ENCODE measurements around the gene ACOT11. TPM values are rescaled to one million over a fixed set of nuclear protein-coding genes. Genes with fewer than 3 reads are reported as not detected.

Gene ACOT11
- total and polyA plus RNA-seq, 2 experiments from 2014 or later = 23.8 to 33.4 TPM

DNA sequence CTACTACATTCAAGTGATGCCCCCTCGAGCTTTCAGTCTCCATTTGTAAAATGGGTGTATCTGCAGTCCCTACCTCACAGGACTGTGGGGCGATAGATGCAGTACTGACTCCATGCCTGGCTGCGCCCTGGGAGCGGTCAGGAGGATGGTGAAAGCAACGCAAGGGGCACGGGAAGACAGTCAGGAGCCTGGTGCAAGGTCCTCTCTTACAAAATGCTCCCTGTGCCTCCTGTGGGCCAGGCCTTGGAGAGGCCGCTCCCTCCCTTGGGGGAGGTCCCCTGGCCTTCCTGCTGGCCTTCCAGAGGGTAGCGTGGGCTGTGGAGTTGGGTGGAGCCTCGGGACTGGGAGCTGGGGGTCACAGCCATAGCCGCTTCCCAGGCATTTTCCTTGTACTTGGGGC lies 53.7 kb downstream of the ACOT11 start:
- Histone ChIP-seq H3K4me1 (ENCODE audit: low read depth) (no peaks in the 10 kb centered on the region), H3K27me3 (no peaks in the 10 kb centered on the region), H3K4me3 (no peak overlapping the region), H3K9me3 (ENCODE audit: low read depth) (no peaks in the 10 kb centered on the region), H3K27ac (no peak overlapping the region), H3K36me3 (peaks cover 17% of the 10 kb centered on the region)
- no peak for DNase-seq (ENCODE audit: low read depth in 1 of 2, low spot score in 1 of 2)
- no peak for TF ChIP-seq CTCF (IDR thresholded peaks at IDR 0.05; ENCODE audit: low read depth, low read length)

GRCh38 chr1:54602554-54602953 lies 54.5 kb downstream of the ACOT11 start:
- no peak overlapping the region for H3K4me3 ChIP-seq
- no peak for DNase-seq (ENCODE audit: low read depth in 1 of 2, low spot score in 1 of 2)
- no peak for TF ChIP-seq CTCF (IDR thresholded peaks at IDR 0.05; ENCODE audit: low read depth, low read length)
- H3K36me3 ChIP-seq = peaks cover 11% of the 10 kb centered on the region
- H3K27ac ChIP-seq = no peak overlapping the region
- no peaks in the 10 kb centered on the region for H3K4me1 ChIP-seq (ENCODE audit: low read depth)
- no peaks in the 10 kb centered on the region for H3K27me3 ChIP-seq
- no peaks in the 10 kb centered on the region for H3K9me3 ChIP-seq (ENCODE audit: low read depth)

GRCh38 chr1:54603241-54603640 lies 55.2 kb downstream of the ACOT11 start:
- no peak overlapping the region for H3K4me3 ChIP-seq
- DNase-seq (ENCODE audit: low read depth in 1 of 2, low spot score in 1 of 2) = no peak

GRCh38 chr1:54604051-54604450 lies 56.0 kb downstream of the ACOT11 start:
- no peak overlapping the region for H3K27ac ChIP-seq
- no peak for DNase-seq (ENCODE audit: low read depth in 1 of 2, low spot score in 1 of 2)
- peaks cover 11% of the 10 kb centered on the region for H3K36me3 ChIP-seq
- H3K4me3 ChIP-seq = no peak overlapping the region
- no peaks in the 10 kb centered on the region for H3K4me1 ChIP-seq (ENCODE audit: low read depth)
- no peak for TF ChIP-seq CTCF (IDR thresholded peaks at IDR 0.05; ENCODE audit: low read depth, low read length)
- H3K27me3 ChIP-seq = no peaks in the 10 kb centered on the region
- no peaks in the 10 kb centered on the region for H3K9me3 ChIP-seq (ENCODE audit: low read depth)

More at GRCh38 chr1:54603241-54603640, 55.2 kb downstream of the ACOT11 start:
- TF ChIP-seq CTCF (IDR thresholded peaks at IDR 0.05; ENCODE audit: low read depth, low read length) = no peak
- H3K9me3 ChIP-seq (ENCODE audit: low read depth) = no peaks in the 10 kb centered on the region
- no peaks in the 10 kb centered on the region for H3K4me1 ChIP-seq (ENCODE audit: low read depth)
- no peaks in the 10 kb centered on the region for H3K27me3 ChIP-seq
- H3K36me3 ChIP-seq = peaks cover 11% of the 10 kb centered on the region
- no peak overlapping the region for H3K27ac ChIP-seq

- DNase-seq (ENCODE audit: low read depth in 1 of 2, low spot score in 1 of 2) = no peak
- no peak overlapping the region for H3K4me3 ChIP-seq
- no peaks in the 10 kb centered on the region for H3K4me1 ChIP-seq (ENCODE audit: low read depth)
- no peaks in the 10 kb centered on the region for H3K27me3 ChIP-seq
- no peak for TF ChIP-seq CTCF (IDR thresholded peaks at IDR 0.05; ENCODE audit: low read depth, low read length)
- no peak overlapping the region for H3K27ac ChIP-seq
- H3K36me3 ChIP-seq = peaks cover 11% of the 10 kb centered on the region
- H3K9me3 ChIP-seq (ENCODE audit: low read depth) = no peaks in the 10 kb centered on the region
Measured at GRCh38 chr1:54604572-54605370, 56.7 kb downstream of the ACOT11 start.
